Stimulated activated CD4-positive, alpha-beta T cell treated with anti-CD3 and anti-CD28 coated beads, Interleukin-2, amount 100 ng/mL, for 48 hours (primary cell): ENCODE results near the gene TFIP11.

ENCODE experiments used
- DNase-seq, 2 donors: peaks; one replicate each; pipeline ENCODE4 v3.0.0-alpha.2; 2020

TFIP11 gene

GRCh38 chr22:26476705-26477340 is 35.5 kb downstream of the TFIP11 start:
- no peak for DNase-seq

GRCh38 chr22:26474682-26475081 is 37.6 kb downstream of the TFIP11 start:
- no peak for DNase-seq

DNA sequence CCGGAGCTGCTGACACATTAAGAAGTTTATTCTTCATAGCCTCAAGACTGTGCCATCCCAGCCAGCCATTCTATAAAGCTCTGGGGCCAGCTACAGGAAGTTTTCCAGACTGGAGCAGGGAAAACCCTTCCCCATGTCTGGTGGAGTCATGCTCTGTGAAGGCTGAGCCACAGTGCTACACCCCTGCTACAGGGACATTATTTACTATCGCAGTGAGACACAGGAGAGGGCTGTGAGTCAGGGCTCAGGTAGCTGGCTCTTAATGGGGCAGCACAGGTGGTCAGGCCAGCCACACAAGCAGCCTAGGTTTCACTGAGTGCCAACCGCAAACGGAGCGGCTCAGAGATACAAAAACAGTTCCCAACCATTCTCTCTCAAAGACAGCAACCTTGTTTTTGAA is 40.8 kb downstream of the TFIP11 start:
- no peak for DNase-seq

GRCh38 chr22:26470807-26471206 is 41.5 kb downstream of the TFIP11 start:
- DNase-seq = no peak

- DNase-seq = no peak
Measured at GRCh38 chr22:26466196-26466595, 46.1 kb downstream of the TFIP11 start.

GRCh38 chr22:26464312-26464711 is 48.0 kb downstream of the TFIP11 start:
- DNase-seq = no peak

GRCh38 chr22:26463688-26464087 is 48.6 kb downstream of the TFIP11 start:
- DNase-seq = no peak

GRCh38 chr22:26463101-26463661 is 49.1 kb downstream of the TFIP11 start:
- no peak for DNase-seq

DNA sequence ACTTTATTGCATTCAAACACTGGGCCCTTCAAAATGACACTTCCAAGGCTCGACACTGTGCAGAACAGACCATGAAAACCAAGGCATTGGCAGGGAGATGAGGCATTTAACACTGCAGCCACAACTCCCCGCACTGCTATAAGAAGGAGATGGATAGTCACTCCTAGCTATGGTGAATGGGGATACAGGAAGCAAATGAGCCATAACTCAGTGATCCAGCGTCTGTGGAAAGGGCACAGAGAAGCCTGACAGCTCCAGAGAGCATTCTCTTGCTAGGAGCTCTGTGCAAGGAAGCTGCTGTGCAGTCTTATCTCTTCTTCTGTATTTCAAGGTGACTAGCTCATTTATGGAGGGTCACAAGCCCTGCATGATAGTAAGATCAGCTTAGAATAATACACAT is 49.6 kb downstream of the TFIP11 start:
- no peak for DNase-seq

- DNase-seq = no peak
Measured at GRCh38 chr22:26462051-26462450, 50.2 kb downstream of the TFIP11 start.

- peak; percentile 24 to 33 for DNase-seq
Measured at GRCh38 chr22:26461188-26461810, 51.0 kb downstream of the TFIP11 start.

DNA sequence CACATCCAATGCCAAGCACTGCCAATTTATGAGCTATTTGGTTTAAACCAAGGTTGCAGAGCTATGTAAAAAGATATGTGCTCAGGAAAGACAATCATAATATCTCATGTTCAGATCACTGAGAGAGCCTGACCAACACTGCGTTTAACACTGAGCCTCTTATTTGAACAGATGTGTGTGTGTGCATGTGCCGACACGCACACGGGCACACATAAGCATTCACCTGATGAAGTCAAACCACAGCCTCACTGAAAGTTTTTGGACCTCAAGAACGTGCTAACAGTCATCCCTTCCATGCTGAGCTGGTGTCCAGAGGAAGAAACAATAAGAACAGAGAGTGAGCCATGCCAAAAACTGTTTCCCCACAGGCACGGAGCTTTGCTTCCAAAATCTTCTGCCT is 52.1 kb downstream of the TFIP11 start:
- DNase-seq = no peak

DNA sequence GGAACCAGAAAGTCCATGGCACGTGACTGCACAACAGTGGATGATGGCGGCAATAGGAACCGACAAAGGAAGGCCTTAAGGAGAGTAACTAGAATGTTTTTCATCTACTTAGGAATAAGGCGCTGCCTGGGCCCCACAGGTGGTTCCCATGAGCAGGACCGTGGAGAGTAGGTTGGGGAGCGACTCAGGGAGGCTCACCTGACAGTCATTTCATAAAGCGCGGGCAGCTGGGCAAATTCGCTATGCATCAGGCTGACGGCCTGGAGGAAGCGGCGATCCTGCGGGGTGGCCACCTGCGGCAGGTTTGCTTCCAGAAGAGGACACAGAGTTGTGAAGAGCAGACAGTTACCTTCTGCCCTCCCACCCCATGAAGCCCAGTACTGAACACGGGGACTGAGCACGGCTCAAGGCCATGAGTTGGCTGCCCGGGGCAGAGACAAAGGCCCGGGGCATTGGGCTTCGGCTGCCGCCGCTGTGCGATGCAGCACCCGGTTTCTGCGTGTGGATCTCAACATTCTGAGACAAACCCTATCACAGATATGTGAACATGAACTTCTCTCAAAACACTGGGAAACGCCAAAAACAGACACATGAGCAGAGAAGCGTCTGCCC is 54.5 kb downstream of the TFIP11 start:
- DNase-seq = no peak

GRCh38 chr22:26453812-26454500 is 58.3 kb downstream of the TFIP11 start:
- no peak for DNase-seq

GRCh38 chr22:26453216-26453615 is 59.1 kb downstream of the TFIP11 start:
- DNase-seq = no peak

- DNase-seq = no peak
Measured at GRCh38 chr22:26452236-26453016, 59.8 kb downstream of the TFIP11 start.

GRCh38 chr22:26450453-26451185 is 61.7 kb downstream of the TFIP11 start:
- no peak for DNase-seq

DNA sequence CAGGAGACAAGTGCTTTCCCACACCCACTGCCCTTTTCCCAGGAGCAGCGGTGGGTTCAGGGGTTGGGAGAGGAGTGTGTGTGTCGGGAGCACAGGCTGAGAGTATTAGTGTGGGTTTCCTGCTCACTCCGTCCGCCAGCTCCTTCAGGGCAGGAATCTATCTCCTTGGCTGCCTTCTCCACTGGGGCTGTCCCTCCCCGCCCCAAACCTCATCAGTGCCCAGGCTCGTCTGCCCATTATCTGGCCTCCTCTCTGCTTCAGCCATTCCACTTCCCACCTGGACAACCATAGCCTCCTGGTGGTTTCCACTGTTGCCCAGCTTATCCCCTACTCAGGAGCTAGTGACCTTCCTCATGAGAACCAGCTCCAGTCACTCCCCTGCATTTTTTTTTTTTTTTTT is 63.3 kb downstream of the TFIP11 start:
- DNase-seq = no peak

- DNase-seq = no peak
Measured at GRCh38 chr22:26448334-26448733, 63.9 kb downstream of the TFIP11 start.

DNA sequence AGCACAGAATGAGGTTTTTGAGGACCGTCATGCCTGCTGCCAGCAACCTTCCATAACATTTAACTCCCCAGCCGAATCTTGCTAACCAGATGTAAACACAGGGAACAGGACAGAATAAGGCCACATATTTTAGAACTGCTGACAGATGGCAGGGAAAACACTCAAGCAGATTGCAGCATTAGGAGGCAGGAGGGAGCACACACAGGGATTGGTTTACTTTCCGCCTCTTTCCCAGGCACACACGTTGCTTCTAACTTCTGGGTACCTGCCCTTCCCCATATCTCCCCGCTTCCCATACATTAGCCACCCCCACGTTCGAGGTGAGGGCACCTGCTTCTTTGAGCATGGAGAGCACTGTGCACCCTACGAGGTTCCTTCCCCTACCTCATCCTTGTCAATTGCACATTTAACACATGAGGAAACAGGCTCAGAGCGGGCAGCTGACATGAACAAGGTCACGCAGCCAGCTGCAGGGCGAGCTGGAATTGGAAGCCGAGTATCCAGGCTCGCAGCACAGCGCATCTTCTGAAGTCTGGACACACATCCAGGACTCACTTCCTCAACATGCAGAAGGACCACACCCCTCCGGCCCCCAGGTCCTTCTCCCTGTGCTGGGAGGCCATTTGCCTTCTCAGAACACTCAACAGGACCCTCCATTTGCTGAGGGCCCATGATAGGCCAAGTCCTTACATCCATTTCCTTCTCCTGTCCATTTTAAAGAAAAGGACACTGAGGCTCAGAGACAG is 64.5 kb downstream of the TFIP11 start:
- DNase-seq = no peak

GRCh38 chr22:26446808-26447515 is 65.3 kb downstream of the TFIP11 start:
- DNase-seq = no peak
